ENCODE data around the gene ELL.

Gene ELL

GRCh38 chr19:18467978-18468377, 53.9 kb downstream of the ELL start:
- Histone ChIP-seq H3K4me3 (ENCODE audit: low read length) (no peak overlapping the region), H3K27me3 (ENCODE audit: control insufficient read depth, insufficient read depth, low read length) (no peaks in the 10 kb centered on the region), H3K36me3 (ENCODE audit: control insufficient read depth, insufficient read depth, low read length) (peaks cover 4% of the 10 kb centered on the region), H3K9ac (ENCODE audit: low read length) (peak overlapping the region; percentile 25), H3K4me1 (ENCODE audit: control insufficient read depth, insufficient read depth, low read length) (peaks cover 49% of the 10 kb centered on the region), H3K9me3 (ENCODE audit: control insufficient read depth, low read length) (no peaks in the 10 kb centered on the region)

GRCh38 chr19:18466354-18466753, 55.5 kb downstream of the ELL start:
- H3K27me3 ChIP-seq (ENCODE audit: control insufficient read depth, insufficient read depth, low read length) = no peaks in the 10 kb centered on the region
- peaks cover 49% of the 10 kb centered on the region for H3K4me1 ChIP-seq (ENCODE audit: control insufficient read depth, insufficient read depth, low read length)
- H3K9me3 ChIP-seq (ENCODE audit: control insufficient read depth, low read length) = no peaks in the 10 kb centered on the region
- peaks cover under 1% of the 10 kb centered on the region for H3K36me3 ChIP-seq (ENCODE audit: control insufficient read depth, insufficient read depth, low read length)
- no peak overlapping the region for H3K4me3 ChIP-seq (ENCODE audit: low read length)
- H3K9ac ChIP-seq (ENCODE audit: low read length) = peak overlapping the region; percentile 28

- no peaks in the 10 kb centered on the region for H3K27me3 ChIP-seq (ENCODE audit: control insufficient read depth, insufficient read depth, low read length)
- H3K9ac ChIP-seq (ENCODE audit: low read length) = peak overlapping the region; percentile 28
- H3K4me1 ChIP-seq (ENCODE audit: control insufficient read depth, insufficient read depth, low read length) = peaks cover 53% of the 10 kb centered on the region
Observed at GRCh38 chr19:18465964-18466339, 55.9 kb downstream of the ELL start.

GRCh38 chr19:18465214-18465963, 56.5 kb downstream of the ELL start:
- peaks cover 9% of the 10 kb centered on the region for H3K36me3 ChIP-seq (ENCODE audit: control insufficient read depth, insufficient read depth, low read length)
- no peaks in the 10 kb centered on the region for H3K9me3 ChIP-seq (ENCODE audit: control insufficient read depth, low read length)
- no peak overlapping the region for H3K4me3 ChIP-seq (ENCODE audit: low read length)
- H3K27me3 ChIP-seq (ENCODE audit: control insufficient read depth, insufficient read depth, low read length) = no peaks in the 10 kb centered on the region
- H3K4me1 ChIP-seq (ENCODE audit: control insufficient read depth, insufficient read depth, low read length) = peaks cover 54% of the 10 kb centered on the region
- H3K9ac ChIP-seq (ENCODE audit: low read length) = peak overlapping the region; percentile 59

More at GRCh38 chr19:18465964-18466339, 55.9 kb downstream of the ELL start:
- H3K36me3 ChIP-seq (ENCODE audit: control insufficient read depth, insufficient read depth, low read length) = peaks cover 5% of the 10 kb centered on the region
- no peaks in the 10 kb centered on the region for H3K9me3 ChIP-seq (ENCODE audit: control insufficient read depth, low read length)
- H3K4me3 ChIP-seq (ENCODE audit: low read length) = no peak overlapping the region

GRCh38 chr19:18464646-18465045, 57.2 kb downstream of the ELL start:
- Histone ChIP-seq H3K4me1 (ENCODE audit: control insufficient read depth, insufficient read depth, low read length) (peaks cover 53% of the 10 kb centered on the region), H3K36me3 (ENCODE audit: control insufficient read depth, insufficient read depth, low read length) (peaks cover 16% of the 10 kb centered on the region), H3K4me3 (ENCODE audit: low read length) (no peak overlapping the region), H3K9ac (ENCODE audit: low read length) (peak overlapping the region; percentile 59), H3K9me3 (ENCODE audit: control insufficient read depth, low read length) (no peaks in the 10 kb centered on the region), H3K27me3 (ENCODE audit: control insufficient read depth, insufficient read depth, low read length) (no peaks in the 10 kb centered on the region)

- no peaks in the 10 kb centered on the region for H3K9me3 ChIP-seq (ENCODE audit: control insufficient read depth, low read length)
- peaks cover 34% of the 10 kb centered on the region for H3K4me1 ChIP-seq (ENCODE audit: control insufficient read depth, insufficient read depth, low read length)
- no peak overlapping the region for H3K9ac ChIP-seq (ENCODE audit: low read length)
- H3K27me3 ChIP-seq (ENCODE audit: control insufficient read depth, insufficient read depth, low read length) = no peaks in the 10 kb centered on the region
- H3K36me3 ChIP-seq (ENCODE audit: control insufficient read depth, insufficient read depth, low read length) = peaks cover 22% of the 10 kb centered on the region
- H3K4me3 ChIP-seq (ENCODE audit: low read length) = no peak overlapping the region
Observed at GRCh38 chr19:18461471-18461870, 60.4 kb downstream of the ELL start.

- no peaks in the 10 kb centered on the region for H3K9me3 ChIP-seq (ENCODE audit: control insufficient read depth, low read length)
- H3K4me1 ChIP-seq (ENCODE audit: control insufficient read depth, insufficient read depth, low read length) = peaks cover 28% of the 10 kb centered on the region
- no peak overlapping the region for H3K4me3 ChIP-seq (ENCODE audit: low read length)
- peaks cover 27% of the 10 kb centered on the region for H3K36me3 ChIP-seq (ENCODE audit: control insufficient read depth, insufficient read depth, low read length)
- no peak overlapping the region for H3K9ac ChIP-seq (ENCODE audit: low read length)
- no peaks in the 10 kb centered on the region for H3K27me3 ChIP-seq (ENCODE audit: control insufficient read depth, insufficient read depth, low read length)
Observed at GRCh38 chr19:18460900-18461299, 61.0 kb downstream of the ELL start.

- H3K27me3 ChIP-seq (ENCODE audit: control insufficient read depth, insufficient read depth, low read length) = no peaks in the 10 kb centered on the region
- peaks cover 27% of the 10 kb centered on the region for H3K36me3 ChIP-seq (ENCODE audit: control insufficient read depth, insufficient read depth, low read length)
- no peak overlapping the region for H3K9ac ChIP-seq (ENCODE audit: low read length)
- H3K4me1 ChIP-seq (ENCODE audit: control insufficient read depth, insufficient read depth, low read length) = peaks cover 15% of the 10 kb centered on the region
- H3K4me3 ChIP-seq (ENCODE audit: low read length) = no peak overlapping the region
- H3K9me3 ChIP-seq (ENCODE audit: control insufficient read depth, low read length) = no peaks in the 10 kb centered on the region
Observed at GRCh38 chr19:18457483-18458331, 64.2 kb downstream of the ELL start.

- peaks cover 15% of the 10 kb centered on the region for H3K4me1 ChIP-seq (ENCODE audit: control insufficient read depth, insufficient read depth, low read length)
- no peak overlapping the region for H3K9ac ChIP-seq (ENCODE audit: low read length)
- no peaks in the 10 kb centered on the region for H3K9me3 ChIP-seq (ENCODE audit: control insufficient read depth, low read length)
- peaks cover 27% of the 10 kb centered on the region for H3K36me3 ChIP-seq (ENCODE audit: control insufficient read depth, insufficient read depth, low read length)
- no peak overlapping the region for H3K4me3 ChIP-seq (ENCODE audit: low read length)
- no peaks in the 10 kb centered on the region for H3K27me3 ChIP-seq (ENCODE audit: control insufficient read depth, insufficient read depth, low read length)
Observed at GRCh38 chr19:18456974-18457373, 64.9 kb downstream of the ELL start.

- H3K4me3 ChIP-seq (ENCODE audit: low read length) = no peak overlapping the region
- H3K4me1 ChIP-seq (ENCODE audit: control insufficient read depth, insufficient read depth, low read length) = peaks cover 18% of the 10 kb centered on the region
- peaks cover 26% of the 10 kb centered on the region for H3K36me3 ChIP-seq (ENCODE audit: control insufficient read depth, insufficient read depth, low read length)
- no peak overlapping the region for H3K9ac ChIP-seq (ENCODE audit: low read length)
- no peaks in the 10 kb centered on the region for H3K27me3 ChIP-seq (ENCODE audit: control insufficient read depth, insufficient read depth, low read length)
- no peaks in the 10 kb centered on the region for H3K9me3 ChIP-seq (ENCODE audit: control insufficient read depth, low read length)
Observed at GRCh38 chr19:18456279-18456678, 65.6 kb downstream of the ELL start.

GRCh38 chr19:18453269-18454024, 68.4 kb downstream of the ELL start:
- Histone ChIP-seq H3K36me3 (ENCODE audit: control insufficient read depth, insufficient read depth, low read length) (peaks cover 6% of the 10 kb centered on the region), H3K4me3 (ENCODE audit: low read length) (no peak overlapping the region), H3K27me3 (ENCODE audit: control insufficient read depth, insufficient read depth, low read length) (no peaks in the 10 kb centered on the region), H3K9me3 (ENCODE audit: control insufficient read depth, low read length) (no peaks in the 10 kb centered on the region), H3K4me1 (ENCODE audit: control insufficient read depth, insufficient read depth, low read length) (peaks cover 9% of the 10 kb centered on the region), H3K9ac (ENCODE audit: low read length) (no peak overlapping the region)

- peaks cover 9% of the 10 kb centered on the region for H3K4me1 ChIP-seq (ENCODE audit: control insufficient read depth, insufficient read depth, low read length)
- H3K9ac ChIP-seq (ENCODE audit: low read length) = no peak overlapping the region
- H3K4me3 ChIP-seq (ENCODE audit: low read length) = no peak overlapping the region
- peaks cover 6% of the 10 kb centered on the region for H3K36me3 ChIP-seq (ENCODE audit: control insufficient read depth, insufficient read depth, low read length)
- no peaks in the 10 kb centered on the region for H3K9me3 ChIP-seq (ENCODE audit: control insufficient read depth, low read length)
- H3K27me3 ChIP-seq (ENCODE audit: control insufficient read depth, insufficient read depth, low read length) = no peaks in the 10 kb centered on the region
Observed at GRCh38 chr19:18452386-18452785, 69.5 kb downstream of the ELL start.
